Limb (tissue), 2 donors: Measurements from ENCODE around the gene MX1.

Experiments
- DNase-seq, 2 donors: peaks; one replicate each; pipeline ENCODE4 v3.0.0-alpha.2; 2016; ENCODE audit errors: extremely low spot score in 2 of 2

MX1 gene

GRCh38 chr21:41431788-41432548 lies 5.9 kb downstream of the MX1 start:
- no peak for DNase-seq

- DNase-seq = no peak
Observed at GRCh38 chr21:41432562-41433460, 6.8 kb downstream of the MX1 start.

- no peak for DNase-seq
Observed at GRCh38 chr21:41433566-41433965, 7.5 kb downstream of the MX1 start.

- DNase-seq = no peak
Observed at GRCh38 chr21:41435706-41436105, 9.7 kb downstream of the MX1 start.

- DNase-seq = no peak
Observed at GRCh38 chr21:41437729-41438128, 11.7 kb downstream of the MX1 start.

- no peak for DNase-seq
Observed at GRCh38 chr21:41438425-41439113, 12.5 kb downstream of the MX1 start.

GRCh38 chr21:41439248-41439647 lies 13.2 kb downstream of the MX1 start:
- no peak for DNase-seq

GRCh38 chr21:41441546-41441945 lies 15.5 kb downstream of the MX1 start:
- no peak for DNase-seq

- no peak for DNase-seq
Observed at GRCh38 chr21:41442481-41443186, 16.6 kb downstream of the MX1 start.

- DNase-seq = no peak
Observed at GRCh38 chr21:41443562-41443961, 17.5 kb downstream of the MX1 start.

GRCh38 chr21:41444703-41445464 lies 18.8 kb downstream of the MX1 start:
- no peak for DNase-seq

GRCh38 chr21:41445465-41445862 lies 19.4 kb downstream of the MX1 start:
- DNase-seq = no peak

- DNase-seq = no peak
Observed at GRCh38 chr21:41446586-41446985, 20.5 kb downstream of the MX1 start.

- no peak for DNase-seq
Observed at GRCh38 chr21:41447356-41447755, 21.3 kb downstream of the MX1 start.

- DNase-seq = no peak
Observed at GRCh38 chr21:41449613-41450012, 23.6 kb downstream of the MX1 start.

GRCh38 chr21:41451753-41452676 lies 26.0 kb downstream of the MX1 start:
- DNase-seq = no peak

- DNase-seq = no peak
Observed at GRCh38 chr21:41453198-41453597, 27.2 kb downstream of the MX1 start.

GRCh38 chr21:41453761-41454160 lies 27.7 kb downstream of the MX1 start:
- DNase-seq = no peak

GRCh38 chr21:41458121-41458520 lies 32.1 kb downstream of the MX1 start:
- DNase-seq = no peak

- DNase-seq = no peak
Observed at GRCh38 chr21:41458559-41458958, 32.5 kb downstream of the MX1 start.
